ENCODE results near the gene MAP1B.

GRCh38 chr5:72234265-72234700 lies 127.0 kb downstream of the MAP1B start:
- TF ChIP-seq CTCF (IDR thresholded peaks at IDR 0.05; ENCODE audit: low read length), result no peak
- no peak for TF ChIP-seq EZH2 (IDR thresholded peaks at IDR 0.05; ENCODE audit: borderline replicate concordance, low read length)

Measured in OCI-LY1 (cell line).